HG03159 (cell line): ENCODE results near the gene ATXN7L2.

Source experiments
- ATAC-seq: cut with Tn5 transposase; IDR thresholded peaks from one replicate; pipeline ENCODE4 v1.9.1; 2021; ENCODE audit warnings: mild to moderate bottlenecking, moderate library complexity; ENCODE audit not compliant: unreplicated experiment

ATXN7L2 gene

GRCh38 chr1:109521002-109521951 is 37.6 kb downstream of the ATXN7L2 start:
- no peak for ATAC-seq

- no peak for ATAC-seq
These were observed 38.3 kb downstream of the ATXN7L2 start for GRCh38 chr1:109522026-109522425.

GRCh38 chr1:109523706-109524105 is 40.0 kb downstream of the ATXN7L2 start:
- no peak for ATAC-seq

DNA sequence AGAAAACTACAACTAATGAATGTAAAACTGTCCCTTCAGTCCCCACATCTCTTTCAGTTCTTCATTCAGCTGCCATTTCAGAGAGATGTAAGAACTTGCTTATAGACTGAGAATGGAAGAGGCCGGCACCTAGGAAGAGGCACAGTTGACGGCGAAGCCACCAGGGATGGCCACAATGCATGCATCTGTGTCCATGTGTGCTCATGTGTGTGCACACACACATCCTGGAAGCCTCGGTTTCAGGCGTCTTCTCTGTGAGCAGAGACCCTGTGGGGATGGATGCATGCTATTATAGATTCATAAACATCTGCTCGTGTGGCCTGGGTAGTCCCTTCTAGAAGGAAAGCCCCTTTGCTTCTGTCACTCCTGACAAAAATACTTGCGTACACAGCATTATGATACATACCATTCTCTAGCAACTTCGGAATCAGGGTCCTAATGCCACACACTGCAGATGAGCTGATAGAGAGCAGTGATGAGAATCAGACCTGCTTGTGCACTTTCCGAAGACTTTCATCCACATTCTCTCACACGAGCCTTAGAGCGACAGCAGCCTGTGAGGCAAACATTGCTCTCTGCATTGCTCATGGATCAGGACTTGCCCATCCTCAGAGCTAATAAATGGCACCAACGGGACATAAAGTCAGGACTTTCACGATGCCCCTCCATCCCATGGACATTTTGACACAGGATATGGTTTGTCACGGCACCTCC is 43.5 kb downstream of the ATXN7L2 start:
- peak; percentile 53 for ATAC-seq

DNA sequence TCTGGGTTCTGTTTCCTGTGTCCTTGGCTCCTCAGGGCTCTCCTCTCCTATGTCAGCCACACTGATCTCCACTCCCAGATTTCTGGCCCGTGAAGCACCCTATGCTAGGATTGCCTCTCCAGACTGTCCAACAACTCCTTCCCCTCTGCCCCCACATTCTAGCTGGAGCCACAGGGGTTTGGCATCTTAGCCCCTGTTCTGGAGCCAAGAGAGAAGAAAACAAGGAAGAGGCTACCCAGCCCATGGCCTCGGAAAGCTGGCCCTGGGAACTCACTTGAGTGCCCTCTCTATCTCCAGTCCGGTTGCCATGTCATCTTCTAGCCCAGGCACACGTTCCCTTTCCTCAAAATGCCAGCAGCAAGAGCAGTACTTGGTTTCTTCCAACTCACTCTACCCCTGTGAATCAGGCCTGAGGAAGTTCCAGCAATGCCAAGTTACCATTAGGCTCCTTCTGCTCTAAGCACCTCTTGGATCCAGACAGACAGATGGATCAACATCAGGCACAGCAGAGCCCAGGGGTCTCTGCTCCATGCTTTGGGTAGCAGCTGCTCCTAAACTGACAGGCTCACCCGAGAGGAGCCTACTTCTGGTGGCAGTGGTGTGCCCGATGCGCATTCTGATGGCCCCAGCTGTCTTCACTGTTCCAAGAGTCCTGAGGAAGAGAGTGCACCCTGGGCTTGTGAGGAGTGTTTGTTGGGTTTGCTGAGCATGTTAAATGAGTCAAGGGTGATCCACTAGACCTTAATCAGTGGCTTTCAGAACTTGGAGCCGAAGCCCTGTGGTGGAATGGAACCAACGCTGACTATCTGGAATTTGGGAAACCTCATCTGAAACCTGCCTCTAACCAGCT is 44.4 kb downstream of the ATXN7L2 start:
- no peak for ATAC-seq

DNA sequence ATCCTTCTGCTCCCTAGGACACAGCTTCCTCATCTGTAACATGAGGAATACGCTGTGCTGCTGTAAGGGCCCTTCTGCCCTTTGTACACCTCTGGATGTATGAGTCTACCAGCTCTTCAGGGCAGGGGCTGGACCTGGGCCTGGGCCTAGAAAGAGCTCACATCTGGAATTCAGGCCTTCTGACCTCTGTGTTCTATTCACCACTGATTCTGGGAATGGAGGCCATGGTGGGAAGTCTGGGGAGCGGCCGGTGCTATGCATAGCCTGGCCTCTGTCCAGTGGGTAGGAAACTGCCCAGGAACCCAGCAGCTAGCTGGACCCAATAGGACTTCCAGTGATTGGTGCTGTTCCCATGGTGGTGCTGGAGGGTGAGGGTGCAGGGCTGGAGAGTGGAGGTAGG is 45.0 kb downstream of the ATXN7L2 start:
- no peak for ATAC-seq

GRCh38 chr1:109529881-109530456 is 46.3 kb downstream of the ATXN7L2 start:
- no peak for ATAC-seq

- no peak for ATAC-seq
These were observed 46.9 kb downstream of the ATXN7L2 start for GRCh38 chr1:109530457-109531087.

DNA sequence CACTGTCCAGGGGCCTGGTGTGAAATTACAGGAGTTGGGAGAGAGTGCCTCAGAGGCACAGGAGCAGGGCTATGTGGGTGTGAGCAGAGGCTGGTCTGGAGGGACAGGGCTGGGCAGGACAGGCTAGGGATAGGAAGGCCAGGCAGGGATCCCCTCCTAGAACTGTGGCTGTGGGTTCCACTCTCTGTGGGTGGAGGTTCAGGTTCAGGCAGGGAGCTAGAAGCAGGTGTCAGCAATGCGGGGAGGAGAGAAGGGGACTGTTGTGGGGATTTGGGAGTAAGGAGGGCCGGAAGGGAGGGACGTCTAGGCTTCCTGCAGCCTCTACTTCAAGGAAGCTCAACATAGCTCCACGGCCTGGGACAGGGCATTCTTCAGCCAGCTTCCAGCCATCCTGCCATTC is 47.7 kb downstream of the ATXN7L2 start:
- no peak for ATAC-seq

GRCh38 chr1:109531826-109532364 is 48.2 kb downstream of the ATXN7L2 start:
- no peak for ATAC-seq

DNA sequence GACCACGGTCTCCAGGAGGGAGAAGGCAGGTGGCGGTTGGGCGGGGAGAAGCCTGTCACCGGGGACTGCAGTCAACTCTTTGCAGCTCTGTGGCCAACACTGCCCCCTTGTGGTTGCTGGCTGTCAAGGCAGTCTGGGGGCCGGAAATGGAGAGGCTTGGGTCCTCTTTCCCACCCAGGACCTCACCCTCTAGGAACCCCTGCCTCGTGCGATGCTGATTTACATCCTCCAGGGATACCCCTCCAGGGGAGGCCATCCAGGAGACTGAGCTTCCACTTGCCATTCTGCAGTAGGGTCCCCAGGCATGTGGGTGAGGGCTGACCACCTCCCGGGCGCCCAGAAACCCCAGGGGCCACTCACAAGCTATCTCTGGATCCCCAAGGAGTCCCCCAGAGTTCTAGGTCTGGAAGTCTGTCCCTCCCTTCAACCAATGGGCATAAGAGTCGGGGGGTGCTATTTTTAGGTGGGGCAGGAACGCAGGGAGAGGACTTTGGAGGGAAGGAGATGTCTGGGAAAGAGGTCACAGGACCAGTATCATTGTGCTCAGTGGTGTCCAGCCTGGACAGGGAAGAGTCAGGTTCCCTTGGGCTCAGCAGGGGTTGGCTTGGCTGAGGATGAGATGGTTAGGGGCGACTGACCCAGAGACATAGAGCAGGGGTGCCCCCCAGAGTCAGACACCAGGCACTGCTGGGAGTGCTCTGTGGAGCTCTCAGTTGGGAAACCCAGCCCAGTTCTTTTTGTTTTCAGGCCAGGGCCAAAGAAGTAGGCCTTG is 48.8 kb downstream of the ATXN7L2 start:
- ATAC-seq = peak; percentile 56

- no peak for ATAC-seq
These were observed 50.7 kb downstream of the ATXN7L2 start for GRCh38 chr1:109534307-109534858.

DNA sequence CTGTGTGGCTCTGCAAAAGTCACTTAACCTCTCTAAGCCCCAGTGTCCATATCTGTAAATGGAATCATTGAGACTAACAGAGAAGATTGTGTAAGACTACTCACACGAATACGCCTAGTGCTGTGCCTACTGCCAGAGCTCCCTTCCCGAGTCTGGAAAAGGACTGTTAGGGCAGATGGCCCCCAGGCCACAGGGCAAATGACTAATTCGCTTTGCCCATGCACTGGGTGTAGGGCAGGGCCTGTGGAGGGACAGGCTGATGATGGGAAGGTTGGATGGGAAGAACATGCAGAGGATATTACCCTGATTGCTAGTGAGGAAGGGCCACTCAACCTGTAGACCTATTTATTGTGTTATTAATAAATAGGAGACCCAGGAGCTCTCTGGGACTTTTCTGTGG is 51.8 kb downstream of the ATXN7L2 start:
- no peak for ATAC-seq

DNA sequence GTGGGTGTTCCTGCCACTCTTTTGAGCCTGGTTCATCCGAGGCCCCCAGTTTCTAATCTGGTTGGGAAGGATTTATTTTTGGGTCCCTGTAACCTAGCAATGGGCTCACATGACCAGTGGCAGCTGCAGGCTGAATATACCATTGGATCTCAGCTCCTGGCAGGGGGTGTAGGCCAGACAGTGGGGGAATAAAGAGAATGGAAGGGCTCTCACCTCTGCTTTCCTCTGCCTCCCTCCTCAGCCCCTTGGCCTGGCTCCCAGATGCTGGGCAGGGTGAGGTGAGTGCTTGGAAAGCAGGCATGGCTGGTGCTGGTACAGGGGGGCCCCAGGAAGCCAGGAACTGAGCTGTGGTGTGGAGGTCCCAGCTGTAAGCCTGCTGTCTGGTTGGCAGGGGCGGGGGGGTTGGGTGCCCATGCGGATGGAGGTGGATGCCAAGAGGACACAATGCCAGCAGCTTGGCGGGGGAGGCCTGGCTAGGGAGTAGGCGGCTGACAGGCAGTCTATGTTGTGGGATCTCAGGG is 52.3 kb downstream of the ATXN7L2 start:
- ATAC-seq = no peak

DNA sequence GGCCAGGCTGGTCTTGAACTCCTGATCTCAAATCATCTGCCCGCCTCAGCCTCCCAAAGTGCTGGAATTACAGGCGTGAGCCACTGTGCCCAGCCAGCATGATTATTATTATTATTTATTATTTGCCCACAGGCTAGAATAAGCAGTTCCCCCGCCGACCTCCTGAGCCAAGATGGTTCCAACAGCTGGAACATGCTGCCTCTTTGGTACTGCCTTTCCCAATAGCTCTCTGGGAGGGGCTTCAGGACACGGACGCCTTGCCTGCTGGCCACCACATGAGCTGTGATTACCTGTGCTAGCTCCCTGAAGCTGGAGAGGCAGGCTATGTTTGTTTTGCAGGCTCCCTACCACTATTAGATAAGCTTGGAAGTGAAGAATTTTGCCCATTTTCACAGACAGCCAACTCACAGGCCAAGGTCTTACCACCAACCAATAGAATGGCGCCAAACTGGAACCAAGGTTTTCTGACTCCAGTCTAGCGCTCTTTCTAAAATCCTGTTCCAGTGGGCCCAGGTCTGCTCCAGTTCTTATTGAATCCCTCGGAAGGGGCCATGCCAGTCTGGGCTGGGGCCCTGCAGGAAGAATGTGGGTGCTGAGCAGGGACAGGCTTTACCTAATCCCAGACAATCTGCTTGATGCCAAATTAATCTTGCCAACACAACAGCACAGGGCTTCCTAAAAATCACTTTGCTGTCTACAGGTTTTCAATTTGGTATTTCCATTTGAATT is 53.9 kb downstream of the ATXN7L2 start:
- no peak for ATAC-seq

DNA sequence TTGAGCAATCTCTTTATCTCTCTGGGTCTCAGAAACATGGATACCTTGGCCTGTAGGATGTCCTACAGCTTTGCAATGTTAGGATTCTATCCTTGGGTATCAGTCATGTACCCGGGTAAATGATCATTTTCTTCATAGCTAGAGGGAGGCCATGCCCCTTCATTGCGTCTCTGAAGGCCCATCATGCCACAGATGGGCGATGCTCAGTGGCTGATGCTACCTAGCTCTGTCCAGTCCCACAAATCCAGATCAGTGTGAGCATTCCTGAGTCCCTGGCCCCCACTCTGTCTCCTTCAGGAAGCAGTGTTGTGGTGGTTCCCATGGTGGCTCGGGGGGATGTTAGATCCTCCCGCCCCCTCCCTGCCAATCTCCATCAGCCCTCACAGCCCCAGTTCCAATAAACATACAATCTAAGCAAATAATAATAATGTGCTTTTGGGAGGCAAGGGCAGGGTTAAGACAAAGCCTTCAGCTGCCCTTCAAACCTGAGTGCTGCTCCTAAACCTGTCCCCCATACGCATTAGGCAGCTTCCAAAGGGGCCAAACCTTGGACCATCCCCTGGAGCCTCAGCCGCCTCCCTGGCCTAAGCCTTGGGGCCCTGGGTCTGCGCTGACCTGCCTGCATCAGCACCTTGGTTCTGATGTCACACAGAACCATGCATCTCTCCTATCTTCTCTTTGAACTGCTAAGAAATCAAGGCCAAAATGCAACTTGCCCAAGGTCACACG is 55.3 kb downstream of the ATXN7L2 start:
- ATAC-seq = no peak

GRCh38 chr1:109539676-109540075 is 56.0 kb downstream of the ATXN7L2 start, which contains the start of gene GPR61:
Gene GPR61 (plus strand): TSS chr1:109539872. CDS start chr1:109543023, 3,151 bp downstream.
- ATAC-seq = no peak
